ENCODE results near the gene KSR1. TPM values are rescaled to one million over a fixed set of nuclear protein-coding genes. Genes with fewer than 3 reads are reported as not detected.

KSR1 gene
- total RNA-seq, 4 donors from 2014 or later: 26.6 to 64.4 (median 42.2) TPM

DNA sequence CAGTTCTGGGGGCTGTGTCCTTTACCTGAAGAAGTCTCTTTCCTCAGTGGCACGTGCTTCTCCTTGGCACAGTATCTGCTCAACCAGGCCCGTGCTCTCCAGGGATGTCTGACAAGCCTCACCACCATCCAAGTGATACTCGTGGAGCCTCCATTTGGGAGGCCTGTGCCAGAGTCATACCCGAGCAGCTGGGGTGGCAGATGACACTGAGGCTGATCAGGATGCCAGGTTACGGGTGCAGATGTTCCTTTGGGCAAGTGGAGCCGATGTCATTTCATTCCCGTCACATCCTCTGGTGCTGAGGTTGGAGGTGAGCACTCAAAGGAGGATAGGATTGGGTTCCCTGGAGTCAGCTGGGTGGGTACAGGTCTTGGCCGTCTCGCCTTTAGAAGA lies 87.2 kb downstream of the KSR1 start:
- H3K36me3 ChIP-seq: no peaks in the 10 kb centered on the region
- no peaks in the 10 kb centered on the region for H3K27me3 ChIP-seq
- peaks cover 8 to 39% (median 18%) of the 10 kb centered on the region in 4 donors for H3K4me1 ChIP-seq
- no peak for TF ChIP-seq CTCF (IDR thresholded peaks at IDR 0.05)
- no peak for TF ChIP-seq POLR2A (IDR thresholded peaks at IDR 0.05)
- no peak for DNase-seq
- H3K9me3 ChIP-seq: no peaks in the 10 kb centered on the region
- peak overlapping the region in 1 of 4 donors; percentile 31 for H3K27ac ChIP-seq
- no peak overlapping the region for H3K4me3 ChIP-seq

GRCh38 chr17:27543958-27544349 lies 87.7 kb downstream of the KSR1 start:
- TF ChIP-seq CTCF (IDR thresholded peaks at IDR 0.05): no peak
- no peak for TF ChIP-seq POLR2A (IDR thresholded peaks at IDR 0.05)
- Histone ChIP-seq H3K27ac (peak overlapping the region in 1 of 4 donors; percentile 42), H3K36me3 (no peaks in the 10 kb centered on the region), H3K27me3 (no peaks in the 10 kb centered on the region), H3K9me3 (no peaks in the 10 kb centered on the region), H3K4me3 (no peak overlapping the region), H3K4me1 (peaks cover 8 to 39% (median 18%) of the 10 kb centered on the region in 4 donors)
- no peak for DNase-seq

DNA sequence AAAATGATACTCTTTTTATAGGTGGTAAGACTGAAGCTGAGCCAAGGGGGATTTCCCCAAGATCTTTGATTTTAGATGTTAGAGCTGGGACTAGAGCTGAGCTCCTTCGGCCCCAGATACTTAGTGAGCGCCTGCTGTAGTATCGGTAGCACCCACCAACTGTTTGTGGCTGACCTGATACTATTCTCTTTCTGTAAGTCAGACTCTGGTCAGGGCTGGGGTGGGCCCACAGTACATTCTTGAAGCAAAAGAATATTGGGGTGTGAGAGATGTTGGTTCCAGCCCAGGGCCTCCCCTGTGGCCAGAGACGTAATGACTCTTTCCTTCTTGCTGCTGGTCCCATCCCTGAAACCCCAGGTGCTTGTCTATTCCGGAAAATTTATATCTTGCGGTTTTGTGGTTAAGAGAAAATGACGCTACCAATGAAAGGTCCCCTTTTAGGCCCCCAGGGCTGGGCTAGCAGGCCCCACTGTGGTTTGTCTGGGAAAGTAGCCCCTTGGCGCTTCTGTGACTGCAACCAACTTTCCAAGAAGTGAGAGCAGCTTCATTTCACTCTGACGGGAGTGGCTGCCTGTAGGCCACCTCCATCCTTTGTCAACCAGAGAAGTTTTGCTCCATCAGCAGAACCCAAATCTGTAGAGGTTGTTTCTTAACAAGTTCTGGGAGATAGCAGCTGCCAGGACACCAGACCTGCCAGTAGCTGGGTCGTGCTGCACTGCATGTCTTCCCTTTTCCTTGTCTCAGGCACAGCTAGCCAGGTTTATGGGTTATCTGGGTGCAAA lies 88.3 kb downstream of the KSR1 start:
- no peaks in the 10 kb centered on the region for H3K9me3 ChIP-seq
- TF ChIP-seq POLR2A (IDR thresholded peaks at IDR 0.05): no peak
- TF ChIP-seq CTCF (IDR thresholded peaks at IDR 0.05): no peak
- H3K36me3 ChIP-seq: no peaks in the 10 kb centered on the region
- H3K27ac ChIP-seq: peak overlapping the region in 1 of 4 donors; percentile 42
- H3K4me1 ChIP-seq: peaks cover 8 to 35% (median 18%) of the 10 kb centered on the region in 4 donors
- no peaks in the 10 kb centered on the region for H3K27me3 ChIP-seq
- DNase-seq: peak in 1 of 3 donors; percentile 41
- no peak overlapping the region for H3K4me3 ChIP-seq

DNA sequence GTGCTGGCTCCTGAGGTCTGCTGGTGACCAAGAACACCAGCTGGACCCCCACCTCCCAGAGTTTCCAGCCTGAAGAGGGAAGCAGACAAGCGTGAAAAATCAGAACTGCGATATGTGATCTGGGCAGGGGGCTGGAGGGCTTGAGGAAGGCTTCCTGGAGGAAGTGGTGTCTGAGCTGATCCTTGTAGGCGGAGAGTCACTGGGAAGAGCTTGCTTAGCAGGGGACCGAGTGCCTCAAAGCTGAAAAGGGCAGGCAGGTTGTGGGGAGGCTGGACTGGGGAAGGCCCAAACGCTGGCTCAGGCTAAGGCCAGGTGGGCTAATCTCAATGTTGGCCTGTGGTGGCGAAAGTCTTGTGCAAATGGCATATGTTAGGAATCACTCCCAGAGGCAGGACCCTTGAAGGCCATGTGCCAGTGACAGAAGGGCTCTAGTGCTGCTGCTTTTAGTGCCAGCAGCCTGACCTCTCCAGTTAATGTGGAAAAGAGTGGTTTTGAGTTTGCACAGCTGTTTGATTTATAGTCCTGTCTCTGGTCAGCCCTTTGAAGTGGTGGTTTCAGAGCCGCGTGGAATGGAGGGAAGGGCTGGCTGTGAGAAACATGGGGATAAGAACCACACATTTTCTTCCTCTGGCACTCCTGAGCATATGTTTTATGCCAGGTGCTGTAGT lies 89.4 kb downstream of the KSR1 start:
- no peak for TF ChIP-seq POLR2A (IDR thresholded peaks at IDR 0.05)
- TF ChIP-seq CTCF (IDR thresholded peaks at IDR 0.05): no peak
- no peaks in the 10 kb centered on the region for H3K27me3 ChIP-seq
- H3K27ac ChIP-seq: peak overlapping the region in 1 of 4 donors; percentile 17
- no peaks in the 10 kb centered on the region for H3K36me3 ChIP-seq
- no peaks in the 10 kb centered on the region for H3K9me3 ChIP-seq
- DNase-seq: no peak
- H3K4me1 ChIP-seq: peaks cover 3 to 24% (median 18%) of the 10 kb centered on the region in 4 donors
- H3K4me3 ChIP-seq: no peak overlapping the region

DNA sequence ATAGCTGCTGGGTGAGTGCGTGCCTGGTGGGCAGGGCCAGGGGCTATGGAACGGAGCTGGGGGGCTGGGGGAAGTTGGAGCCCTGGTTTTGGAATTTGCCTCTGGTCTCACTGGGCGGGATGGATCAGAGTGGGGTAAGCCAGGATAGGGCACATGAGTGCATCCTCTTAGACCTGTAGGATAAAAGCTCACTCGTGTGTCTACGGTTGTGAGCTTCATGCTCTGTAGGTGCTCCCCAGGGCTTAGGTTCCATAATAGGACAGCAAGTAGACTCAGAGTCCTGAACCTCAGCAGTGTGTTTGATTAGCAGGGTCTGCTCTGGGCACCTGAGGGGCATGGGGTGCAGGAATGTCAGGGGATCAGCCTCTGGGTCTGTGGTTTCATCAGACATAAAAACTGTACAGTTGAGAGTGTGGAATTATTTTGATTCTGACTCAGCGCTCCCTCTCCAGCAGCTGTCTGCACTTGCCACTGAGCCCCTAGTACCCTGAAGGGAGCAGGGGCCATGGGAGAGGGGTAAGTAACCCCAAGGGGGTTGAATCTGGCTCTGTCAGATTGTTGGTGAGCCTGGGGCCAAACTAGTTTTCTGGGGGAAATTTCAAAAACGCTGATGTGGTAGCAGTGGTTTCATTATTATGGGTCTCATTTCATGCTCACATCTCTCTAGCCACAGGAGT lies 90.5 kb downstream of the KSR1 start:
- Histone ChIP-seq H3K4me1 (peaks cover 0 to 23% (median 14%) of the 10 kb centered on the region in 4 donors), H3K36me3 (no peaks in the 10 kb centered on the region), H3K9me3 (no peaks in the 10 kb centered on the region), H3K27ac (no peak overlapping the region), H3K4me3 (no peak overlapping the region), H3K27me3 (no peaks in the 10 kb centered on the region)
- DNase-seq: no peak
- TF ChIP-seq CTCF (IDR thresholded peaks at IDR 0.05): no peak
- TF ChIP-seq POLR2A (IDR thresholded peaks at IDR 0.05): no peak

All from Peyer's patch (tissue), 4 donors.